ENCODE results near the gene EPHA7.

DNA sequence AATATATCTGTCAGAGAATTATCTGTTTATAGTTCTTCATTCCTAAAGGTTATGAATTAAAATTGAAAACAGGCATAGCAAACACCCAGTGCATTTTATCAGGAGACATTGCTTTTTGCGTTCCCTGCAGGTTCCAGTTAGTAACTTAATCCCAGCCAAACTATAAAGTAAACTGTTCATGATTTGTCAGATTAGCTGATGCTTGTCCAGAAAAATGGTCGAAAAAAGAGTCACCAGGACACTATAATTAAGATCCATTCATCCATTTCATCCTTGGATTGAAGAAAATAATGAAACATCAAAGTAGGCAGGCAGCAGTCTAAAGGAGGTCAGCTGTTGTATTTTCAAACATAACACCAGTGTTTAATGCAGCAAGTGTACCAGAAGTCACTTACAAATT lies 75.9 kb downstream of the EPHA7 start:
- TF ChIP-seq CTCF (conservative IDR thresholded peaks at IDR 0.05 in 1 of 2, IDR thresholded peaks at IDR 0.05 in 1 of 2; ENCODE audit: extremely low read depth in 1 of 2, insufficient read depth in 1 of 2, low read depth in 1 of 2, low read length in 2 of 2) (no peak), EZH2 (IDR thresholded peaks at IDR 0.05; ENCODE audit: borderline replicate concordance, low read length) (no peak)

All from mammary epithelial cell (primary cell).